ENCODE data around the gene CD247.

Gene CD247

DNA sequence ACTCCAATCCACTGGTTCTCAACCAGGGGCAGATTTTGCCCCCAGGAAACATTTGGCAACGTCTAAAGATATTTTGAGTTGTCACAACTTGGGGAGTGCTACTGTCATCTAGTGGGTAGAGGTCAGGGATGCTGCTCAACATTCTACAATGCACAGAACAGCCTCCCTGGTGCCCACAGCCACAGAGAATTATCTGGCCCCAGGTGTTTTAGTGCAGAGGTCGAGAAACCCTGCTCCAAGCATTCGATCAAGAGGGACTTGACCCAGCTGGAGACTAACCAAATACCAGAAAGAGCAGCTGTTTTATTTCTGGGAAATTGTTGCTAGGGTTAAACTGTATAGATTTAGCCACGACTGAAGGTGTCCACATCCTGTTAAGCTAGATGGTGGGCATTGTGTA lies 19.2 kb downstream of the CD247 start:
- H3K27ac ChIP-seq (ENCODE audit: low read length): peak overlapping the region; percentile 75
- H2AFZ ChIP-seq (ENCODE audit: low read depth, low read length): no peak overlapping the region
- no peaks in the 10 kb centered on the region for H3K9me3 ChIP-seq (ENCODE audit: insufficient read depth, low read length, severe bottlenecking)
- peaks cover 63% of the 10 kb centered on the region for H3K4me1 ChIP-seq (ENCODE audit: insufficient read depth, low read length)
- ATAC-seq (ENCODE audit: insufficient read depth, low read depth): peak; percentile 78
- peak; percentile 69 for DNase-seq
- H3K36me3 ChIP-seq (ENCODE audit: insufficient read depth, low read length): peaks cover 78% of the 10 kb centered on the region
- peak overlapping the region; percentile 40 for H3K4me2 ChIP-seq (ENCODE audit: insufficient read depth, low read length)
- peak overlapping the region; percentile 12; the same call in 1 of the 2 replicates for H3K9ac ChIP-seq (ENCODE audit: low read depth, low read length)
- no peaks in the 10 kb centered on the region for H3K27me3 ChIP-seq (ENCODE audit: insufficient read depth, low read length, poor library complexity)
- no peak for TF ChIP-seq EZH2 (IDR thresholded peaks at IDR 0.05; ENCODE audit: borderline replicate concordance, low read depth, low read length, severe bottlenecking)
- TF ChIP-seq, protein P1, sequence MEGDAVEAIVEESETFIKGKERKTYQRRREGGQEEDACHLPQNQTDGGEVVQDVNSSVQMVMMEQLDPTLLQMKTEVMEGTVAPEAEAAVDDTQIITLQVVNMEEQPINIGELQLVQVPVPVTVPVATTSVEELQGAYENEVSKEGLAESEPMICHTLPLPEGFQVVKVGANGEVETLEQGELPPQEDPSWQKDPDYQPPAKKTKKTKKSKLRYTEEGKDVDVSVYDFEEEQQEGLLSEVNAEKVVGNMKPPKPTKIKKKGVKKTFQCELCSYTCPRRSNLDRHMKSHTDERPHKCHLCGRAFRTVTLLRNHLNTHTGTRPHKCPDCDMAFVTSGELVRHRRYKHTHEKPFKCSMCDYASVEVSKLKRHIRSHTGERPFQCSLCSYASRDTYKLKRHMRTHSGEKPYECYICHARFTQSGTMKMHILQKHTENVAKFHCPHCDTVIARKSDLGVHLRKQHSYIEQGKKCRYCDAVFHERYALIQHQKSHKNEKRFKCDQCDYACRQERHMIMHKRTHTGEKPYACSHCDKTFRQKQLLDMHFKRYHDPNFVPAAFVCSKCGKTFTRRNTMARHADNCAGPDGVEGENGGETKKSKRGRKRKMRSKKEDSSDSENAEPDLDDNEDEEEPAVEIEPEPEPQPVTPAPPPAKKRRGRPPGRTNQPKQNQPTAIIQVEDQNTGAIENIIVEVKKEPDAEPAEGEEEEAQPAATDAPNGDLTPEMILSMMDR (IDR thresholded peaks at IDR 0.05; ENCODE audit: borderline replicate concordance, extremely low read depth, low read length, poor library complexity, severe bottlenecking): peak; percentile 55
- no peak overlapping the region for H3K4me3 ChIP-seq (ENCODE audit: low read depth in 1 of 2, low read length in 2 of 2)
- peaks cover 99% of the 10 kb centered on the region for H3K79me2 ChIP-seq (ENCODE audit: insufficient read depth, low read length)
- H4K20me1 ChIP-seq (ENCODE audit: insufficient read depth, low read length): peaks cover 54% of the 10 kb centered on the region

DNA sequence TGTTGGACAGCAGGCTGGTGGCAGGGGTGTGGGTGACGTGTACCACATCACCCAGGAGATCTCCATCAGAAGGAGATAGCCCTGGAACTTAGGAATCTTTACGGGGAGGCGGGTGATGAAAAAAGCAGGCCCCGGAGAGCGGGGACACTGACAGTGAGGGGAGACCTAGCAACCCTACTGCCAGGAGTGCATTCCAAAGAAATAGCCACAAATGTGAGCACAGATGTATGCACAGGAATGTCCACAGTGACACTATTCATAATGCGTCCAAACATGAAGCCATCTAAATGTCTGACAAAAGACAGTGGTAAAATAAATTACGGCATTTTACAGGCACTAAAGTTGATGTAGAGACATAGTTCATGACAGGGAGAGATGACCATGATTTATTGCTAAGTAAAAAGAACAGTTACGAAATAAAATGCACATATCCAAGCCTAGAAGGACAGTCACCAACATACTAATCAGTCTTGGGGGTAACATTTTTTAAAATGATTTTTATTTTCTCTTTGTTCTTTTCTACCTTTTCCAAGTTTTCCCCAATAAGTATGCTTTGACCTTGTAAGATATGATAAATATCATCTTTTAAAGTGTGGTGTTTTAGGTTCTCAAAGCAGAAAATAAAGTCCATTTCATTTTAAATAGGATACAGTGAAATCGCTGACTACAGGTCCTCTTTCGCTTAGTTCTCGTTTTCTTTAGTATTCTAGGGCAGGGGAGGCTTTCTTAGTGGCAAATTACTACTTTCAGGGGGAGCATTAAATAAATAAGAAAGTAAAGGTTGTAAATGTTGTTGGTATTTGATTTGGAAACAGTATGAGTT lies 21.3 kb downstream of the CD247 start:
- no peak overlapping the region for H3K4me2 ChIP-seq (ENCODE audit: insufficient read depth, low read length)
- H3K27me3 ChIP-seq (ENCODE audit: insufficient read depth, low read length, poor library complexity): no peaks in the 10 kb centered on the region
- H3K9me3 ChIP-seq (ENCODE audit: insufficient read depth, low read length, severe bottlenecking): no peaks in the 10 kb centered on the region
- ATAC-seq (ENCODE audit: insufficient read depth, low read depth): no peak
- H3K36me3 ChIP-seq (ENCODE audit: insufficient read depth, low read length): peaks cover 71% of the 10 kb centered on the region
- H3K4me3 ChIP-seq (ENCODE audit: low read depth in 1 of 2, low read length in 2 of 2): no peak overlapping the region
- H2AFZ ChIP-seq (ENCODE audit: low read depth, low read length): no peak overlapping the region
- H3K79me2 ChIP-seq (ENCODE audit: insufficient read depth, low read length): peaks cover 98% of the 10 kb centered on the region
- peaks cover 42% of the 10 kb centered on the region for H3K4me1 ChIP-seq (ENCODE audit: insufficient read depth, low read length)
- TF ChIP-seq EZH2 (IDR thresholded peaks at IDR 0.05; ENCODE audit: borderline replicate concordance, low read depth, low read length, severe bottlenecking): no peak
- TF ChIP-seq, protein P1 (IDR thresholded peaks at IDR 0.05; ENCODE audit: borderline replicate concordance, extremely low read depth, low read length, poor library complexity, severe bottlenecking): no peak
- H3K27ac ChIP-seq (ENCODE audit: low read length): peak overlapping the region; percentile 12; the same call in 1 of the 2 replicates
- DNase-seq: no peak
- H3K9ac ChIP-seq (ENCODE audit: low read depth, low read length): no peak overlapping the region
- H4K20me1 ChIP-seq (ENCODE audit: insufficient read depth, low read length): peaks cover 46% of the 10 kb centered on the region

DNA sequence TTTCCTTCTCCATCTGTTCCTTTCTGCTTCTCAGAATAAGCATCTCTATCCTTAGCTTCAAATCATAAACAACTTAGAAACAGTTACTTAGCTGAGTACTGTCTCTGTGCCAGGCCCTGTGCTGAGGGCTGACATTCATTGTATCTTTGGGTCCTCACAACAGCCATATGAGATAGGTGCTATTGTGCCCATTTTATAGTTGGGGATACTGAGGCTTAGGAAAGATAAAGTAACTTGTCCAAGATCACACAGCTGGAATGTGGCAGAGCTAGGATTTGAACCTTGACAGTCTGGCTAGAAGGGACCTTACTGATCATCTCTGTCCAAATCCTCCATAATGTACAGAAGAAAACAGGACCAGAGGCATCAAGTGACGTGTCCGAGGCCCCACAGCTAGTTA lies 25.0 kb downstream of the CD247 start:
- no peak overlapping the region for H3K4me3 ChIP-seq (ENCODE audit: low read depth in 1 of 2, low read length in 2 of 2)
- peaks cover 98% of the 10 kb centered on the region for H3K79me2 ChIP-seq (ENCODE audit: insufficient read depth, low read length)
- peaks cover 52% of the 10 kb centered on the region for H3K36me3 ChIP-seq (ENCODE audit: insufficient read depth, low read length)
- H3K9me3 ChIP-seq (ENCODE audit: insufficient read depth, low read length, severe bottlenecking): no peaks in the 10 kb centered on the region
- H3K27me3 ChIP-seq (ENCODE audit: insufficient read depth, low read length, poor library complexity): no peaks in the 10 kb centered on the region
- H3K4me1 ChIP-seq (ENCODE audit: insufficient read depth, low read length): peaks cover 13% of the 10 kb centered on the region; the same call in 1 of the 2 replicates
- DNase-seq (no peak), ATAC-seq (ENCODE audit: insufficient read depth, low read depth) (no peak)
- no peak overlapping the region for H3K9ac ChIP-seq (ENCODE audit: low read depth, low read length)
- TF ChIP-seq, protein P1 (IDR thresholded peaks at IDR 0.05; ENCODE audit: borderline replicate concordance, extremely low read depth, low read length, poor library complexity, severe bottlenecking): no peak
- no peak for TF ChIP-seq EZH2 (IDR thresholded peaks at IDR 0.05; ENCODE audit: borderline replicate concordance, low read depth, low read length, severe bottlenecking)
- no peak overlapping the region for H2AFZ ChIP-seq (ENCODE audit: low read depth, low read length)
- no peak overlapping the region for H3K4me2 ChIP-seq (ENCODE audit: insufficient read depth, low read length)
- peaks cover 44% of the 10 kb centered on the region for H4K20me1 ChIP-seq (ENCODE audit: insufficient read depth, low read length)
- no peak overlapping the region for H3K27ac ChIP-seq (ENCODE audit: low read length)
